GM18873 (cell line): ENCODE results near the gene CDH13.

Experiments
- ATAC-seq: cut with Tn5 transposase; IDR thresholded peaks from one replicate; pipeline ENCODE4 v1.9.1; 2021; ENCODE audit warnings: mild to moderate bottlenecking, moderate library complexity, moderate number of reproducible peaks; ENCODE audit not compliant: unreplicated experiment, low FRiP score

CDH13 gene

GRCh38 chr16:82649766-82650165 lies 23.0 kb downstream of the CDH13 start:
- no peak for ATAC-seq

GRCh38 chr16:82650804-82651203 lies 24.0 kb downstream of the CDH13 start:
- ATAC-seq, result no peak

GRCh38 chr16:82651921-82652601 lies 25.3 kb downstream of the CDH13 start:
- ATAC-seq, result peak; percentile 44

GRCh38 chr16:82652826-82653225 lies 26.1 kb downstream of the CDH13 start:
- no peak for ATAC-seq

- ATAC-seq, result peak; percentile 81
Measured at GRCh38 chr16:82653550-82654511, 27.1 kb downstream of the CDH13 start.

- ATAC-seq, result peak; percentile 31
Measured at GRCh38 chr16:82655072-82655714, 28.4 kb downstream of the CDH13 start.

- no peak for ATAC-seq
Measured at GRCh38 chr16:82655720-82656490, 29.1 kb downstream of the CDH13 start.

- no peak for ATAC-seq
Measured at GRCh38 chr16:82657239-82657638, 30.5 kb downstream of the CDH13 start.

GRCh38 chr16:82657786-82658185 lies 31.0 kb downstream of the CDH13 start:
- ATAC-seq, result no peak

- ATAC-seq, result no peak
Measured at GRCh38 chr16:82658796-82659195, 32.0 kb downstream of the CDH13 start.

GRCh38 chr16:82660075-82660645 lies 33.4 kb downstream of the CDH13 start:
- no peak for ATAC-seq

- ATAC-seq, result no peak
Measured at GRCh38 chr16:82660966-82661365, 34.2 kb downstream of the CDH13 start.

- no peak for ATAC-seq
Measured at GRCh38 chr16:82664181-82664580, 37.4 kb downstream of the CDH13 start.

- ATAC-seq, result no peak
Measured at GRCh38 chr16:82665025-82665424, 38.3 kb downstream of the CDH13 start.

- ATAC-seq, result no peak
Measured at GRCh38 chr16:82667437-82667836, 40.7 kb downstream of the CDH13 start.

- no peak for ATAC-seq
Measured at GRCh38 chr16:82668094-82668493, 41.3 kb downstream of the CDH13 start.

GRCh38 chr16:82671741-82672140 lies 45.0 kb downstream of the CDH13 start:
- no peak for ATAC-seq

GRCh38 chr16:82672676-82673075 lies 45.9 kb downstream of the CDH13 start:
- no peak for ATAC-seq

- ATAC-seq, result no peak
Measured at GRCh38 chr16:82675300-82675699, 48.5 kb downstream of the CDH13 start.

- ATAC-seq, result no peak
Measured at GRCh38 chr16:82681592-82681991, 54.8 kb downstream of the CDH13 start.
